Colonic mucosa (tissue), 4 donors: ENCODE results near the gene MMS19. TPM values are rescaled to one million over a fixed set of nuclear protein-coding genes. Genes with fewer than 3 reads are reported as not detected.
"Not testable (repeated sequence)": the region's sequence is repeated elsewhere in the genome, so short reads cannot be mapped to it uniquely, and the experiment has no call there.

ENCODE experiments used
- DNase-seq: peaks from one replicate; pipeline ENCODE4 v3.0.0-alpha.2; 2020
- H3K27ac ChIP-seq: fragments of 200-600 bp; one replicate; pipeline ENCODE4 v1.8.0; 2021
- H3K27me3 ChIP-seq: fragments of 200-600 bp; one replicate; pipeline ENCODE4 v1.8.0; 2021
- H3K36me3 ChIP-seq: fragments of 200-600 bp; one replicate; pipeline ENCODE4 v1.8.0; 2021
- H3K4me1 ChIP-seq: fragments of 200-600 bp; one replicate; pipeline ENCODE4 v1.8.0; 2021; ENCODE audit warnings: mild to moderate bottlenecking
- H3K4me3 ChIP-seq: fragments of 200-600 bp; one replicate; pipeline ENCODE4 v1.8.0; 2021
- H3K9ac ChIP-seq, 2 donors: one replicate each; pipeline ENCODE4 v1.7.0; 2013; ENCODE audit warnings: control low read depth in 2 of 2, low read depth in 2 of 2, low read length in 2 of 2
- H3K9me3 ChIP-seq: fragments of 200-600 bp; one replicate; pipeline ENCODE4 v1.8.0; 2021
- CTCF ChIP-seq: fragments of 200-600 bp; IDR thresholded peaks from one replicate; pipeline ENCODE4 v1.8.0; 2022; ENCODE audit warnings: antibody characterized with exemption, mild to moderate bottlenecking
- intact Hi-C: fragments of 100-400 bp; cut with DNase I; formaldehyde crosslinking; loops from one replicate; pipeline ENCODE4 v1.14.1; 2022
- total RNA-seq, 2 donors: library from RNA; stranded (reverse); fragmentation: NEBNext Ultra II Directional in 1 of 2; extraction: Animal tissue kit (Norgen Biotek cat#: 25700) in 1 of 2; gene quantifications; one replicate each; pipeline ENCODE4 v1.2.1, GENCODE V29; 2021
- donor health status: healthy.
- donor health status: DM: no; HTN: no; CAD: no.
- donor health status: DM: no; HTN: no; CAD: no.

The MMS19 gene
- total RNA-seq, 2 donors from 2014 or later: 43.7 to 62.2 TPM

- H3K4me1 ChIP-seq: no peaks in the 10 kb centered on the region
- H3K27ac ChIP-seq: no peak overlapping the region
Observed at GRCh38 chr10:97479939-97480338, 18.3 kb downstream of the MMS19 start.

DNA sequence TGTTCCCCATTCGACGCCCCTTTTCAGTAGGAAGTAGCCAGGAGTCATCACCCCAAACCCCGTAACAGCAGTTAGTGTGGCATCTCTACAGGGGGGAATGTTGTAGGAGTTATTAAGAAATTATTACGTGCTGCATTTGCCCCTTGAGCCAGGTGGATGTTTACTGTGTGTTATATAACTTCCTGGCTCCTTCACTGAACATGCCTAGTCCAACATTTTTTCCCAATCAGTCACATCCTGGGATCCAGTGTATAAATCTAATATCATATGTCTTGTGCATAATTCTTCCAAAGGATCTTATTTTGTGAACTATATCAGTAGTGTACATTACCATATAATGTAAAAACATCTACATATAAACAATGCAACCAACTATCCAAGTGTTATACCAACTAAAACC is 18.8 kb downstream of the MMS19 start:
- H3K27ac ChIP-seq, H3K36me3 ChIP-seq, H3K9me3 ChIP-seq, H3K4me1 ChIP-seq, H3K9ac ChIP-seq, intact Hi-C loops, H3K4me3 ChIP-seq, H3K27me3 ChIP-seq, DNase-seq: not testable (repeated sequence)

More at GRCh38 chr10:97479939-97480338, 18.3 kb downstream of the MMS19 start:
- H3K27me3 ChIP-seq: no peaks in the 10 kb centered on the region
- H3K9me3 ChIP-seq: no peaks in the 10 kb centered on the region
- H3K4me3 ChIP-seq: no peak overlapping the region
- intact Hi-C loops: no loop called here
- H3K9ac ChIP-seq: no peak overlapping the region
- DNase-seq: no peak
- H3K36me3 ChIP-seq: no peaks in the 10 kb centered on the region
- no peak for TF ChIP-seq CTCF

DNA sequence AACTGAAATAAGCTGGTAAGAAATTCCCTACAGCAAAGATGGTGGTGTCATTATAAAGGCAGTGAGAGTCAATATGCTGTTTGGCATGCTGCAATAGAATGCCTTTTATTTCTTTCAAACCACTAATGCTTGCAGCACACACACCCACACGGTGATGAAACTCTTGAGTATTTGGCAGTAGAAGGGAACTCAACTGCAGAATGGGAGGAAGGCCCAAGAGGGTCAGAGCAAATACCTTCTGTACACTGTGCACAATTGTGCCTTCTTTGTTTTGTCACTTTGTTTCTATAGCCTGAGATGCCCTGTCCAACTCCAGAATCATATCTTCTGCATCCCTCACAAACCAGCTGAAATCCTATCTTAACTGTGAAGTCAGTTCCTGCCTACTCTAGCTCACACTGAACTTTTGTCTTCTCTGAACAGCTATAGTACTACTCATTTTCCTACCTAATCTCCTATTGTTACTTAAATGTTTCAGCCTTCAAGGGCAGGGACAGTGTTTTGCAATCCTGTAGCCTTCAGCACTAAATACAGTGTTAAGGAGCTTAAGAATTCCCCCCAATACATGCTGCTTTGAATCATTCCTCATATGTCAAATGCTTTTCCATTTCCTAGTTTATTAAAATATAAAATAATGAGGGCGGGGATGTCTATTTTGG is 22.2 kb downstream of the MMS19 start:
- DNase-seq: no peak
- no peak overlapping the region for H3K9ac ChIP-seq
- intact Hi-C loops: no loop called here
- no peak overlapping the region for H3K4me3 ChIP-seq
- H3K27me3 ChIP-seq: no peaks in the 10 kb centered on the region
- no peak overlapping the region for H3K27ac ChIP-seq
- no peaks in the 10 kb centered on the region for H3K4me1 ChIP-seq
- TF ChIP-seq CTCF: no peak
- H3K36me3 ChIP-seq: no peaks in the 10 kb centered on the region
- no peaks in the 10 kb centered on the region for H3K9me3 ChIP-seq

- Histone ChIP-seq H3K27me3 (no peaks in the 10 kb centered on the region), H3K9ac (no peak overlapping the region), H3K27ac (no peak overlapping the region), H3K4me1 (no peaks in the 10 kb centered on the region), H3K36me3 (peaks cover 10% of the 10 kb centered on the region), H3K9me3 (no peaks in the 10 kb centered on the region), H3K4me3 (no peak overlapping the region)
- intact Hi-C loops: no loop called here
- no peak for DNase-seq
- no peak for TF ChIP-seq CTCF
Observed at GRCh38 chr10:97474918-97475317, 23.3 kb downstream of the MMS19 start.

- intact Hi-C loops, H3K27me3 ChIP-seq, H3K4me3 ChIP-seq, DNase-seq, H3K9ac ChIP-seq, H3K4me1 ChIP-seq, H3K27ac ChIP-seq, H3K9me3 ChIP-seq: not testable (repeated sequence)
- peaks cover 12% of the 10 kb centered on the region for H3K36me3 ChIP-seq
Observed at GRCh38 chr10:97468781-97469180, 29.4 kb downstream of the MMS19 start.

DNA sequence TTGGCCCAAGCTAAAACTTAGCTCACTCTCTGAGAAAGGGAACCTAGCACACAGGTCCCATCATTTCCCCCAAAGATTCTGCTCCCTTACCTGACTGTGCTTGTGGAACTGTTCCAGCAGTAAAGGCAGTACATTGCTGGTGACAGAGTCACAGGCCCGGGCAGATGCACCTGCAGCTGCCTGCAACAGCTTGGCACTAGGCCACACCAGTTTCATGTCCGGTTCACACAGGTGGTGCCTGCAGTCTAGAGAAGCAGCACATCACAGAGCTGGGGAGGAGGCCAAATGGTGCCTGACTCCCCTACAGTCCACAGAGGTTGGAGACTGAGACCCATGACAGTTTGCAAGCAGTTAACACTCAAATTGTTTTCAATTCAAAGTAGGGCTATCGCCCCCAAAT is 30.1 kb downstream of the MMS19 start:
- no peaks in the 10 kb centered on the region for H3K4me1 ChIP-seq
- no peaks in the 10 kb centered on the region for H3K9me3 ChIP-seq
- DNase-seq: no peak
- H3K36me3 ChIP-seq: peaks cover 18% of the 10 kb centered on the region
- TF ChIP-seq CTCF: no peak
- intact Hi-C loops: no loop called here
- H3K27ac ChIP-seq: no peak overlapping the region
- no peak overlapping the region for H3K4me3 ChIP-seq
- no peak overlapping the region for H3K9ac ChIP-seq
- no peaks in the 10 kb centered on the region for H3K27me3 ChIP-seq
